ENCODE results near the gene LRRC72. TPM values are rescaled to one million over a fixed set of nuclear protein-coding genes. Genes with fewer than 3 reads are reported as not detected.

Gene LRRC72
- total and polyA plus RNA-seq, 2 donors (not counting 1 experiment from before 2014, with no cell fraction given): not detected

GRCh38 chr7:16564023-16564380 is 37.4 kb downstream of the LRRC72 start:
- H3K27me3 ChIP-seq (ENCODE audit: control insufficient read depth, insufficient read depth, low read length): no peaks in the 10 kb centered on the region
- H2AFZ ChIP-seq (ENCODE audit: low read length): no peak overlapping the region
- TF ChIP-seq CTCF (conservative IDR thresholded peaks at IDR 0.05 in 1 of 2, IDR thresholded peaks at IDR 0.05 in 1 of 2; ENCODE audit: low read depth in 1 of 2, low read length in 2 of 2) (no peak), EZH2 (IDR thresholded peaks at IDR 0.05; ENCODE audit: low read length, missing control alignments) (no peak)

DNA sequence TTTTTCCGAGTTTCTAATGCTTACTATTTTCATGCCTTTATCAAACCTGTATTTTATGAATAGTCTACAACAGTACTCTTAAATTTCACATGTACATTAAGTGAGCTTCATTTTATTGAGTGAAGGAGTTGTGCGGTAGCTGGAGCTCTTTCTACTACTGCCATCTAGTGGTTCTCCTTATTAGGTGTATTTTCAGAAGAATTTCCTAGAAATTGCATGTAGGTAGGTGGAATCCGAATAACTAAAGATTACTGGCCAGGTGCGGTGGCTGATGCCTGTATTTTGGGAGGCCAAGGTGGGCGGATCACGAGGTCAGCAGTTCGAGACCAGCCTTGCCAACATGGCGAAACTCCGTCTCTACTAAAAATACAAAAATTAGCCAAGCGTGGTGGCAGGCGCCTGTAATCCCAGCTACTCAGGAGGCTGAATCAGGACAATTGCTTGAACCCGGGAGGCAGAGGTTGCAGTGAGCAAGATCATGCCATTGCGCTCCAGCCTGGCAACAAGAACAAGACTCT is 38.3 kb downstream of the LRRC72 start:
- H3K4me3 ChIP-seq (replicated peaks in 1 of 4; ENCODE audit: control extremely low read depth in 1 of 4, insufficient read depth in 1 of 4, low read depth in 3 of 4, low read length in 4 of 4): no peak overlapping the region
- no peaks in the 10 kb centered on the region for H3K36me3 ChIP-seq (ENCODE audit: control insufficient read depth, insufficient read depth, low read length)
- H3K79me2 ChIP-seq (ENCODE audit: control insufficient read depth, insufficient read depth, low read length): no peaks in the 10 kb centered on the region
- H3K27ac ChIP-seq (ENCODE audit: insufficient read depth, low read length): no peak overlapping the region
- no peaks in the 10 kb centered on the region for H4K20me1 ChIP-seq (ENCODE audit: control insufficient read depth, extremely low read depth, insufficient read depth, low read length)
- no peaks in the 10 kb centered on the region for H3K4me1 ChIP-seq (ENCODE audit: control insufficient read depth, extremely low read depth, insufficient read depth, low read length)
- no peaks in the 10 kb centered on the region for H3K9me3 ChIP-seq (ENCODE audit: control insufficient read depth, insufficient read depth, low read depth, low read length)
- no peak overlapping the region for H2AFZ ChIP-seq (ENCODE audit: low read length)
- peak; percentile 63 to 64 for TF ChIP-seq CTCF (conservative IDR thresholded peaks at IDR 0.05 in 1 of 2, IDR thresholded peaks at IDR 0.05 in 1 of 2; ENCODE audit: low read depth in 1 of 2, low read length in 2 of 2)
- TF ChIP-seq EZH2 (IDR thresholded peaks at IDR 0.05; ENCODE audit: low read length, missing control alignments): no peak
- DNase-seq (ENCODE audit: low read depth in 2 of 2): peak; percentile 33 to 71
- H3K27me3 ChIP-seq (ENCODE audit: control insufficient read depth, insufficient read depth, low read length): no peaks in the 10 kb centered on the region
- H3K4me2 ChIP-seq (ENCODE audit: extremely low read depth, insufficient read depth, low read length): no peak overlapping the region
- H3K9ac ChIP-seq (ENCODE audit: insufficient read depth, low read length): no peak overlapping the region

More at GRCh38 chr7:16564023-16564380, 37.4 kb downstream of the LRRC72 start:
- Histone ChIP-seq H3K4me3 (replicated peaks in 1 of 4; ENCODE audit: control extremely low read depth in 1 of 4, insufficient read depth in 1 of 4, low read depth in 3 of 4, low read length in 4 of 4) (no peak overlapping the region), H3K4me1 (ENCODE audit: control insufficient read depth, extremely low read depth, insufficient read depth, low read length) (no peaks in the 10 kb centered on the region), H3K4me2 (ENCODE audit: extremely low read depth, insufficient read depth, low read length) (no peak overlapping the region), H4K20me1 (ENCODE audit: control insufficient read depth, extremely low read depth, insufficient read depth, low read length) (no peaks in the 10 kb centered on the region), H3K36me3 (ENCODE audit: control insufficient read depth, insufficient read depth, low read length) (no peaks in the 10 kb centered on the region), H3K9ac (ENCODE audit: insufficient read depth, low read length) (no peak overlapping the region), H3K9me3 (ENCODE audit: control insufficient read depth, insufficient read depth, low read depth, low read length) (no peaks in the 10 kb centered on the region), H3K79me2 (ENCODE audit: control insufficient read depth, insufficient read depth, low read length) (no peaks in the 10 kb centered on the region), H3K27ac (ENCODE audit: insufficient read depth, low read length) (no peak overlapping the region)
- no peak for DNase-seq (ENCODE audit: low read depth in 2 of 2)

- Histone ChIP-seq H3K27me3 (ENCODE audit: control insufficient read depth, insufficient read depth, low read length) (no peaks in the 10 kb centered on the region), H3K9ac (ENCODE audit: insufficient read depth, low read length) (no peak overlapping the region), H3K4me2 (ENCODE audit: extremely low read depth, insufficient read depth, low read length) (no peak overlapping the region), H4K20me1 (ENCODE audit: control insufficient read depth, extremely low read depth, insufficient read depth, low read length) (no peaks in the 10 kb centered on the region), H3K4me3 (replicated peaks in 1 of 4; ENCODE audit: control extremely low read depth in 1 of 4, insufficient read depth in 1 of 4, low read depth in 3 of 4, low read length in 4 of 4) (no peak overlapping the region), H3K27ac (ENCODE audit: insufficient read depth, low read length) (no peak overlapping the region), H2AFZ (ENCODE audit: low read length) (no peak overlapping the region), H3K36me3 (ENCODE audit: control insufficient read depth, insufficient read depth, low read length) (no peaks in the 10 kb centered on the region), H3K9me3 (ENCODE audit: control insufficient read depth, insufficient read depth, low read depth, low read length) (no peaks in the 10 kb centered on the region), H3K4me1 (ENCODE audit: control insufficient read depth, extremely low read depth, insufficient read depth, low read length) (no peaks in the 10 kb centered on the region), H3K79me2 (ENCODE audit: control insufficient read depth, insufficient read depth, low read length) (no peaks in the 10 kb centered on the region)
- peak in 1 of 2 donors; percentile 54 for DNase-seq (ENCODE audit: low read depth in 2 of 2)
- TF ChIP-seq CTCF (conservative IDR thresholded peaks at IDR 0.05 in 1 of 2, IDR thresholded peaks at IDR 0.05 in 1 of 2; ENCODE audit: low read depth in 1 of 2, low read length in 2 of 2) (no peak), EZH2 (IDR thresholded peaks at IDR 0.05; ENCODE audit: low read length, missing control alignments) (no peak)
These were observed 45.3 kb downstream of the LRRC72 start for GRCh38 chr7:16571941-16572340.

Measured in fibroblast of lung (primary cell).